Measurements from ENCODE around the gene TRPM6.

- TF ChIP-seq, protein P1, sequence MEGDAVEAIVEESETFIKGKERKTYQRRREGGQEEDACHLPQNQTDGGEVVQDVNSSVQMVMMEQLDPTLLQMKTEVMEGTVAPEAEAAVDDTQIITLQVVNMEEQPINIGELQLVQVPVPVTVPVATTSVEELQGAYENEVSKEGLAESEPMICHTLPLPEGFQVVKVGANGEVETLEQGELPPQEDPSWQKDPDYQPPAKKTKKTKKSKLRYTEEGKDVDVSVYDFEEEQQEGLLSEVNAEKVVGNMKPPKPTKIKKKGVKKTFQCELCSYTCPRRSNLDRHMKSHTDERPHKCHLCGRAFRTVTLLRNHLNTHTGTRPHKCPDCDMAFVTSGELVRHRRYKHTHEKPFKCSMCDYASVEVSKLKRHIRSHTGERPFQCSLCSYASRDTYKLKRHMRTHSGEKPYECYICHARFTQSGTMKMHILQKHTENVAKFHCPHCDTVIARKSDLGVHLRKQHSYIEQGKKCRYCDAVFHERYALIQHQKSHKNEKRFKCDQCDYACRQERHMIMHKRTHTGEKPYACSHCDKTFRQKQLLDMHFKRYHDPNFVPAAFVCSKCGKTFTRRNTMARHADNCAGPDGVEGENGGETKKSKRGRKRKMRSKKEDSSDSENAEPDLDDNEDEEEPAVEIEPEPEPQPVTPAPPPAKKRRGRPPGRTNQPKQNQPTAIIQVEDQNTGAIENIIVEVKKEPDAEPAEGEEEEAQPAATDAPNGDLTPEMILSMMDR (IDR thresholded peaks at IDR 0.05) = no peak
- no peak for TF ChIP-seq ZFX (IDR thresholded peaks at IDR 0.05; ENCODE audit: borderline replicate concordance)
Measured at GRCh38 chr9:74795803-74796202, 91.9 kb downstream of the TRPM6 start.

All from 22Rv1 (cell line).